C4-2B (cell line): ENCODE data around the gene LRG1.

ENCODE experiments used
- CTCF ChIP-seq: fragments of 450-650 bp; conservative IDR thresholded peaks from 2 replicates; pipeline ENCODE4 v1.5.1; 2017; ENCODE audit warnings: mild to moderate bottlenecking
- ZFX ChIP-seq: fragments of 450-650 bp; IDR thresholded peaks from 2 replicates; pipeline ENCODE4 v1.6.1; 2017

GRCh38 chr19:4493929-4494690 lies 45.7 kb downstream of the LRG1 start:
- no peak for TF ChIP-seq CTCF
- no peak for TF ChIP-seq ZFX
